NT2/D1 (cell line): Measurements from ENCODE around the gene DAZAP2.

Source experiments
- YY1 ChIP-seq: IDR thresholded peaks from 2 replicates; pipeline ENCODE4 v1.6.1; 2011; ENCODE audit not compliant: insufficient read length, insufficient read depth
- ZNF274 ChIP-seq: IDR thresholded peaks from 2 replicates; pipeline ENCODE4 v1.6.1; 2011; ENCODE audit warnings: mild to moderate bottlenecking, low read depth, low read length

GRCh38 chr12:51242876-51243275 is 4.2 kb downstream of the DAZAP2 start:
- TF ChIP-seq ZNF274, result no peak
- no peak for TF ChIP-seq YY1
